Ovary (tissue), 3 donors: Measurements from ENCODE around the gene MAGEA9.
"Not testable (repeated sequence)": the region's sequence is repeated elsewhere in the genome, so short reads cannot be mapped to it uniquely, and the experiment has no call there.

Source experiments
- EP300 ChIP-seq: sonication (generic); formaldehyde crosslinking; IDR thresholded peaks from one replicate; pipeline ENCODE4 v1.6.1; 2017; ENCODE audit warnings: antibody characterized with exemption
- POLR2A ChIP-seq: fragments of 450-650 bp; IDR thresholded peaks from one replicate; pipeline ENCODE4 v1.6.1; 2017; ENCODE audit warnings: antibody characterized with exemption, mild to moderate bottlenecking, moderate library complexity
- TF ChIP-seq, protein P1 (sequence below), 3 donors: fragments of 450-650 bp in 2 of 3; fragments of 200-600 bp in 1 of 3; IDR thresholded peaks; one replicate each; pipeline versions ENCODE4 v1.5.1 to v1.8.0; 2016 to 2022; ENCODE audit warnings: antibody characterized with exemption in 3 of 3, mild to moderate bottlenecking in 1 of 3
- donor health status: DM: no; HTN: no; CAD: no.

- TF ChIP-seq POLR2A, EP300: not testable (repeated sequence)
- TF ChIP-seq, protein P1, sequence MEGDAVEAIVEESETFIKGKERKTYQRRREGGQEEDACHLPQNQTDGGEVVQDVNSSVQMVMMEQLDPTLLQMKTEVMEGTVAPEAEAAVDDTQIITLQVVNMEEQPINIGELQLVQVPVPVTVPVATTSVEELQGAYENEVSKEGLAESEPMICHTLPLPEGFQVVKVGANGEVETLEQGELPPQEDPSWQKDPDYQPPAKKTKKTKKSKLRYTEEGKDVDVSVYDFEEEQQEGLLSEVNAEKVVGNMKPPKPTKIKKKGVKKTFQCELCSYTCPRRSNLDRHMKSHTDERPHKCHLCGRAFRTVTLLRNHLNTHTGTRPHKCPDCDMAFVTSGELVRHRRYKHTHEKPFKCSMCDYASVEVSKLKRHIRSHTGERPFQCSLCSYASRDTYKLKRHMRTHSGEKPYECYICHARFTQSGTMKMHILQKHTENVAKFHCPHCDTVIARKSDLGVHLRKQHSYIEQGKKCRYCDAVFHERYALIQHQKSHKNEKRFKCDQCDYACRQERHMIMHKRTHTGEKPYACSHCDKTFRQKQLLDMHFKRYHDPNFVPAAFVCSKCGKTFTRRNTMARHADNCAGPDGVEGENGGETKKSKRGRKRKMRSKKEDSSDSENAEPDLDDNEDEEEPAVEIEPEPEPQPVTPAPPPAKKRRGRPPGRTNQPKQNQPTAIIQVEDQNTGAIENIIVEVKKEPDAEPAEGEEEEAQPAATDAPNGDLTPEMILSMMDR (IDR thresholded peaks at IDR 0.05), result not testable (repeated sequence)
These were observed 55.0 kb downstream of the MAGEA9 start for GRCh38 chrX:149836728-149837127.
